Cardiac muscle cell (in vitro differentiated cells and primary cell): ENCODE results near the gene NFIC. TPM values are rescaled to one million over a fixed set of nuclear protein-coding genes. Genes with fewer than 3 reads are reported as not detected.
"Not testable (repeated sequence)": the region's sequence is repeated elsewhere in the genome, so short reads cannot be mapped to it uniquely, and the experiment has no call there.

Experiments
- DNase-seq, 2 donors: peaks; one replicate each; pipeline versions ENCODE4 v3.0.0 to v3.0.0-alpha.2; 2010 to 2017; ENCODE audit warnings: low read depth in 1 of 2, low spot score in 1 of 2
- H3K27ac ChIP-seq: fragments of 200-600 bp; sonication (generic); 2 replicates; pipeline ENCODE4 v1.5.1; 2016
- H3K27me3 ChIP-seq: fragments of 200-600 bp; sonication (generic); 2 replicates; pipeline ENCODE4 v1.6.0; 2016; ENCODE audit warnings: control low read depth
- H3K36me3 ChIP-seq: fragments of 200-600 bp; sonication (generic); 2 replicates; pipeline ENCODE4 v1.5.1; 2016; ENCODE audit warnings: control low read depth
- H3K4me1 ChIP-seq: fragments of 200-600 bp; sonication (generic); 2 replicates; pipeline ENCODE4 v1.8.1; 2017; ENCODE audit warnings: low read depth, mild to moderate bottlenecking, mixed run types
- H3K4me3 ChIP-seq: fragments of 200-600 bp; sonication (generic); 2 replicates; pipeline ENCODE4 v1.5.1; 2016; ENCODE audit warnings: mild to moderate bottlenecking
- H3K9me3 ChIP-seq: fragments of 200-600 bp; sonication (generic); 2 replicates; pipeline ENCODE4 v1.5.1; 2017; ENCODE audit warnings: low read depth, mild to moderate bottlenecking, control low read depth
- polyA plus RNA-seq: library from polyadenylated mRNA; unstranded; fragments of >200 nt; fragmentation: Nextera tagmentation; extraction: Ambion mirVana; gene quantifications from 2 replicates; pipeline ENCODE4 v1.2.1, GENCODE V29; 2016
- total RNA-seq: library from RNA; depleted of rRNA; stranded (reverse); fragments of >200 nt; gene quantifications from 2 replicates; pipeline ENCODE4 v1.2.3, GENCODE V29; 2016
- TF ChIP-seq, protein P1 (sequence below): IDR thresholded peaks from 2 replicates; pipeline ENCODE4 v1.5.1; 2012; ENCODE audit warnings: low read depth, mild to moderate bottlenecking, low read length

NFIC gene
- total and polyA plus RNA-seq, 2 experiments from 2014 or later, result 32.7 to 46.1 TPM

DNA sequence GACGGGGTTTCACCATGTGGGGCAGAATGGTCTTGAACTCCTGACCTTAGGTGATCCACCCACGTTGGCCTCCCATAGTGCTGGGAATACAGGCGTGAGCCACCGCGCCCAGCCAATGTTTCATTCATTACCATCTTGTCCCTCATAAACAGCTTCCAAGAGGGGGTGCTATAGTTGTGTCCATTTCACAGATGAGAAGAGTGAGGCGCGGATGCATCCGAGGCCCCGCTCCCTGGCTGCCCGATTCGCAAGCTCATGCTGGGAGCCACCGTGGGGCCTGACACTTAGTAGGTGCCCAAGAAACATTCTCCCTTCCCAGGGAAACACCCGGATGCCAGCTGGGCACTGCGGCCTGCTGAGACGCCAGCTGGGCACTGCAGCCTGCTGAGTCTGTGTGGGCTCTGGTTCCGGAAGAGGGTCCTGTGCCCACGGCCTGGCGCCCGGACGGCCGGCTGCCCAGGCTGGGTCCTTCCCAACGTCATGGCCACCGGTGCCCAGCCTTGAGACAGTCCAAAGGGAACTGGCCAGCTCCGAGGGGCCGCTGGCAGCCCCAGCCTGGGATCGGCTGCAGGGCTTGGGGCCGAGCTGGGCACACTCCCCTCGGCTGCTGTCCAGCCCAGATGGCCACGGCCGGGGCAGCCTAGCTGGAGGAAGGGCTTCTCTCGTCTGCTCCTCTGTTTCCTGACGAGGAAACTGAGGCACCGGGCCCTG lies 54.7 kb downstream of the NFIC start:
- Histone ChIP-seq H3K4me1 (no peaks in the 10 kb centered on the region), H3K4me3 (no peak overlapping the region), H3K36me3 (no peaks in the 10 kb centered on the region), H3K27ac (peak overlapping the region; percentile 9), H3K27me3 (no peaks in the 10 kb centered on the region), H3K9me3 (no peaks in the 10 kb centered on the region)
- no peak for DNase-seq
- TF ChIP-seq, protein P1, sequence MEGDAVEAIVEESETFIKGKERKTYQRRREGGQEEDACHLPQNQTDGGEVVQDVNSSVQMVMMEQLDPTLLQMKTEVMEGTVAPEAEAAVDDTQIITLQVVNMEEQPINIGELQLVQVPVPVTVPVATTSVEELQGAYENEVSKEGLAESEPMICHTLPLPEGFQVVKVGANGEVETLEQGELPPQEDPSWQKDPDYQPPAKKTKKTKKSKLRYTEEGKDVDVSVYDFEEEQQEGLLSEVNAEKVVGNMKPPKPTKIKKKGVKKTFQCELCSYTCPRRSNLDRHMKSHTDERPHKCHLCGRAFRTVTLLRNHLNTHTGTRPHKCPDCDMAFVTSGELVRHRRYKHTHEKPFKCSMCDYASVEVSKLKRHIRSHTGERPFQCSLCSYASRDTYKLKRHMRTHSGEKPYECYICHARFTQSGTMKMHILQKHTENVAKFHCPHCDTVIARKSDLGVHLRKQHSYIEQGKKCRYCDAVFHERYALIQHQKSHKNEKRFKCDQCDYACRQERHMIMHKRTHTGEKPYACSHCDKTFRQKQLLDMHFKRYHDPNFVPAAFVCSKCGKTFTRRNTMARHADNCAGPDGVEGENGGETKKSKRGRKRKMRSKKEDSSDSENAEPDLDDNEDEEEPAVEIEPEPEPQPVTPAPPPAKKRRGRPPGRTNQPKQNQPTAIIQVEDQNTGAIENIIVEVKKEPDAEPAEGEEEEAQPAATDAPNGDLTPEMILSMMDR, result no peak

- not testable (repeated sequence) for H3K9me3 ChIP-seq, H3K36me3 ChIP-seq, H3K4me3 ChIP-seq, H3K27me3 ChIP-seq, H3K4me1 ChIP-seq, DNase-seq
- H3K27ac ChIP-seq, result peak overlapping the region; percentile 9
Measured at GRCh38 chr19:3421656-3422055, 55.3 kb downstream of the NFIC start.

GRCh38 chr19:3423183-3423829 lies 56.9 kb downstream of the NFIC start:
- Histone ChIP-seq H3K4me3 (no peak overlapping the region), H3K36me3 (no peaks in the 10 kb centered on the region), H3K4me1 (no peaks in the 10 kb centered on the region), H3K27me3 (no peaks in the 10 kb centered on the region), H3K9me3 (no peaks in the 10 kb centered on the region), H3K27ac (no peak overlapping the region)
- TF ChIP-seq, protein P1, result no peak
- DNase-seq, result peak in 1 of 2 donors; percentile 47

GRCh38 chr19:3426433-3426832 lies 60.0 kb downstream of the NFIC start:
- Histone ChIP-seq H3K9me3 (no peaks in the 10 kb centered on the region), H3K27me3 (no peaks in the 10 kb centered on the region), H3K36me3 (no peaks in the 10 kb centered on the region), H3K27ac (no peak overlapping the region), H3K4me1 (no peaks in the 10 kb centered on the region), H3K4me3 (no peak overlapping the region)
- TF ChIP-seq, protein P1, result no peak
- DNase-seq, result no peak

DNA sequence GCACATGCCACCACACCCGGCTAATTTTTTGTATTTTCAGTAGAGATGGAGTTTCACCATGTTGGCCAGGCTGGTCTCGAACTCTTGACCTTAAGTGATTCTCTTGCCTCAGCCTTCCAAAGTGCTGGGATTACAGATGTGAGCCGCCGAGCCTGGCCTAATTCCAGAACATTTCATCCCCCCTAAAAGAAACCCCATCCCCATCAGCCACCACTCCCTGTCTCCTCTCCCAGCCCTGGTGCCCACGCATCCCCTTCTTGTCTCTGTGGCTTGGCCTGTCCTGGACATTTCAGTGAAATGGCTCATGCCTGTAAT lies 63.9 kb downstream of the NFIC start:
- not testable (repeated sequence) for H3K27ac ChIP-seq, H3K27me3 ChIP-seq, H3K4me3 ChIP-seq, H3K36me3 ChIP-seq, H3K9me3 ChIP-seq, H3K4me1 ChIP-seq
- DNase-seq, result peak in 1 of 2 donors; percentile 34

DNA sequence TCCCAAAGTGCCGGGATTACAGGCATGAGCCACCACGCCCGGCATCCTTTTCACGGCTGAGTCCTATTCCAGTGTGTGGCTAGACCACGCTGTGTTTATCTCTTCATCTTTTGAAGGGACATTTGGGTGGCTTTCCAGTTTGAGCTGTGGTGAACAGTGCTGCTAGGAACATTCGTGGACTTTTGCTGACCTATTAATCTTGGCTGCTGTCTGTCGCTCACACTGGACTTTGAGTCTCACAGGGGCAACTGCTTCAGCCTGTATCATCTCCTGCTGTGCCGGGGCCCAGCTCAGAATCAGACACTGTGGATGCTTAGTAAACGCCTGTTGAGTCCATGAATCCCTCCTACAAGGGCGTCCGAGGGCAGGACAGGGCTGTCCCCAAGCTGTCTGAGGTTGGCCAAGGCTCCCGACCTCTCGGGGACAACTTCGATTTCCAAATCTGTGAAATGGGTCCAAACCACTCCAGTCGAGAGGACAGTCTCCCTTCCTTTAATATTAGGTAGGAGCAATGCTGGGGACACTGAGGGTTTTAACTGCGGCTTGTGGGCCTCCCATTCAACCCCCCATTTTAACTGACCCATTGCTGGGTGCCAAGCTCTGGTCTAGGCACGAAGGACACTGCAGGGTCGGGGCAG lies 65.5 kb downstream of the NFIC start:
- H3K9me3 ChIP-seq, result no peaks in the 10 kb centered on the region
- H3K36me3 ChIP-seq, result no peaks in the 10 kb centered on the region
- TF ChIP-seq, protein P1, result no peak
- H3K27ac ChIP-seq, result no peak overlapping the region
- H3K4me1 ChIP-seq, result no peaks in the 10 kb centered on the region
- no peak for DNase-seq
- H3K27me3 ChIP-seq, result no peaks in the 10 kb centered on the region
- H3K4me3 ChIP-seq, result no peak overlapping the region
